ENCODE data around the gene SSR3. TPM values are rescaled to one million over a fixed set of nuclear protein-coding genes. Genes with fewer than 3 reads are reported as not detected.
"Not testable (repeated sequence)": the region's sequence is repeated elsewhere in the genome, so short reads cannot be mapped to it uniquely, and the experiment has no call there.

Gene SSR3
- total and polyA plus RNA-seq, 9 donors, result 53.4 to 303 (median 160) TPM

- intact Hi-C loops (cut with DNase I), result no loop called here
- WGBS, 3 donors, result 16 to 27% (median 17%) methylated on average over 7 of the region's 7 CpGs
- no peak overlapping the region for H3K27ac ChIP-seq
- H3K9me3 ChIP-seq, result no peaks in the 10 kb centered on the region
- TF ChIP-seq, protein P1, sequence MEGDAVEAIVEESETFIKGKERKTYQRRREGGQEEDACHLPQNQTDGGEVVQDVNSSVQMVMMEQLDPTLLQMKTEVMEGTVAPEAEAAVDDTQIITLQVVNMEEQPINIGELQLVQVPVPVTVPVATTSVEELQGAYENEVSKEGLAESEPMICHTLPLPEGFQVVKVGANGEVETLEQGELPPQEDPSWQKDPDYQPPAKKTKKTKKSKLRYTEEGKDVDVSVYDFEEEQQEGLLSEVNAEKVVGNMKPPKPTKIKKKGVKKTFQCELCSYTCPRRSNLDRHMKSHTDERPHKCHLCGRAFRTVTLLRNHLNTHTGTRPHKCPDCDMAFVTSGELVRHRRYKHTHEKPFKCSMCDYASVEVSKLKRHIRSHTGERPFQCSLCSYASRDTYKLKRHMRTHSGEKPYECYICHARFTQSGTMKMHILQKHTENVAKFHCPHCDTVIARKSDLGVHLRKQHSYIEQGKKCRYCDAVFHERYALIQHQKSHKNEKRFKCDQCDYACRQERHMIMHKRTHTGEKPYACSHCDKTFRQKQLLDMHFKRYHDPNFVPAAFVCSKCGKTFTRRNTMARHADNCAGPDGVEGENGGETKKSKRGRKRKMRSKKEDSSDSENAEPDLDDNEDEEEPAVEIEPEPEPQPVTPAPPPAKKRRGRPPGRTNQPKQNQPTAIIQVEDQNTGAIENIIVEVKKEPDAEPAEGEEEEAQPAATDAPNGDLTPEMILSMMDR (IDR thresholded peaks at IDR 0.05), result no peak
- TF ChIP-seq EP300 (IDR thresholded peaks at IDR 0.05) (no peak), POLR2A (IDR thresholded peaks at IDR 0.05) (no peak)
- DNase-seq, result no peak
- H3K4me3 ChIP-seq, result no peak overlapping the region
- H3K4me1 ChIP-seq (ENCODE audit: insufficient read depth), result peaks cover 3% of the 10 kb centered on the region
- H3K36me3 ChIP-seq, result no peaks in the 10 kb centered on the region
- no peaks in the 10 kb centered on the region for H3K27me3 ChIP-seq
Observed at GRCh38 chr3:156594219-156594683, 39.3 kb upstream of the SSR3 start.

- intact Hi-C loops (cut with DNase I), result no loop called here
- Histone ChIP-seq H3K36me3 (no peaks in the 10 kb centered on the region), H3K9me3 (no peaks in the 10 kb centered on the region), H3K27me3 (no peaks in the 10 kb centered on the region), H3K4me1 (ENCODE audit: insufficient read depth) (peaks cover 3% of the 10 kb centered on the region), H3K4me3 (no peak overlapping the region), H3K27ac (no peak overlapping the region)
- DNase-seq, result no peak
- TF ChIP-seq POLR2A (IDR thresholded peaks at IDR 0.05) (no peak), EP300 (IDR thresholded peaks at IDR 0.05) (no peak)
- TF ChIP-seq, protein P1 (IDR thresholded peaks at IDR 0.05), result no peak
Observed at GRCh38 chr3:156593814-156594213, 38.9 kb upstream of the SSR3 start.

DNA sequence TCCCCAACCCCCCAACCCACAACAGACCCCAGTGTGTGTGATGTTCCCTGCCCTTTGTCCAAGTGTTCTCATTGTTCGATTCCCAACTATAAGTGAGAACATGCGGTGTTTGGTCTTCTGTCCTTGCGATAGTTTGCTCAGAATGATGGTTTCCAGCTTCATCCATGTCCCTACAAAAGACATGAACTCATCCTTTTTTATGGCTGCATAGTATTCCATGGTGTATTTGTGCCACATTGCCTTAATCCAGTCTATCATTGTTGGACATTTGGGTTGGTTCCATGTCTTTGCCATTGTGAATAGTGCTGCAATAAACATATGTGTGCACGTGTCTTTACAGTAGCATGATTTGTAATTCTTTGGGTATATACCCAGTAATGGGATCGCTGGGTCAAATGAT, 34.9 kb upstream of the SSR3 start:
- 86 to 97% (median 97%) methylated on average over 5 of the region's 5 CpGs for WGBS, 3 donors

DNA sequence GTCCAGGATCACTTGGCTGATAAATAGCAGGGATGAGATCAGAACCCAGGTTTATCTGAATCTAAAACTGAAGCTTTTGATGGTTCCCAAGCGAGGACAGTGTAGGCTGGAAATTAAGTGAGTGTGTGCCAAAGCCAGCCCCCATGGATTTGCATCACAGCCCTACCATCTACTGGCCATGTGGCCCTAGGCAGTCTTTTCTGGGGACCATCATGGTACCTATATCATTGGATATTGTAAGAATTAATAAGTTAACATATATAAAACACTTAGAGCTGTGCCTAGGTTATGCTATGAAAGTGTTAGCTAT, 32.8 kb upstream of the SSR3 start:
- TF ChIP-seq POLR2A (IDR thresholded peaks at IDR 0.05), result no peak
- TF ChIP-seq, protein P1 (IDR thresholded peaks at IDR 0.05), result no peak
- TF ChIP-seq EP300 (IDR thresholded peaks at IDR 0.05), result no peak
- H3K4me1 ChIP-seq (ENCODE audit: insufficient read depth), result no peaks in the 10 kb centered on the region
- intact Hi-C loops (cut with DNase I), result no loop called here
- no peaks in the 10 kb centered on the region for H3K36me3 ChIP-seq
- H3K27ac ChIP-seq, result no peak overlapping the region
- H3K9me3 ChIP-seq, result no peaks in the 10 kb centered on the region
- no peak for DNase-seq
- H3K27me3 ChIP-seq, result no peaks in the 10 kb centered on the region
- H3K4me3 ChIP-seq, result no peak overlapping the region
- 40 to 55% (median 45%) methylated on average over 1 of the region's 1 CpG for WGBS, 3 donors

More for the DNA sequence above, 34.9 kb upstream of the SSR3 start:
- H3K9me3 ChIP-seq; H3K4me3 ChIP-seq; H3K36me3 ChIP-seq; H3K4me1 ChIP-seq (ENCODE audit: insufficient read depth); DNase-seq; H3K27me3 ChIP-seq; intact Hi-C loops (cut with DNase I); H3K27ac ChIP-seq: not testable (repeated sequence)

GRCh38 chr3:156586905-156587759, 32.2 kb upstream of the SSR3 start:
- Histone ChIP-seq H3K9me3 (no peaks in the 10 kb centered on the region), H3K36me3 (no peaks in the 10 kb centered on the region), H3K27ac (no peak overlapping the region), H3K27me3 (no peaks in the 10 kb centered on the region), H3K4me1 (ENCODE audit: insufficient read depth) (no peaks in the 10 kb centered on the region), H3K4me3 (no peak overlapping the region)
- WGBS, 3 donors, result 29 to 38% (median 32%) methylated on average over 5 of the region's 5 CpGs
- DNase-seq, result no peak
- TF ChIP-seq POLR2A (IDR thresholded peaks at IDR 0.05) (no peak), EP300 (IDR thresholded peaks at IDR 0.05) (no peak)
- TF ChIP-seq, protein P1 (IDR thresholded peaks at IDR 0.05), result no peak
- intact Hi-C loops (cut with DNase I), result no loop called here

Data from ovary (tissue), 9 donors.